ENCODE measurements around the gene RASSF10. TPM values are rescaled to one million over a fixed set of nuclear protein-coding genes. Genes with fewer than 3 reads are reported as not detected.

Gene RASSF10
- total RNA-seq, 1 experiment from 2014 or later = 2.4 TPM

DNA sequence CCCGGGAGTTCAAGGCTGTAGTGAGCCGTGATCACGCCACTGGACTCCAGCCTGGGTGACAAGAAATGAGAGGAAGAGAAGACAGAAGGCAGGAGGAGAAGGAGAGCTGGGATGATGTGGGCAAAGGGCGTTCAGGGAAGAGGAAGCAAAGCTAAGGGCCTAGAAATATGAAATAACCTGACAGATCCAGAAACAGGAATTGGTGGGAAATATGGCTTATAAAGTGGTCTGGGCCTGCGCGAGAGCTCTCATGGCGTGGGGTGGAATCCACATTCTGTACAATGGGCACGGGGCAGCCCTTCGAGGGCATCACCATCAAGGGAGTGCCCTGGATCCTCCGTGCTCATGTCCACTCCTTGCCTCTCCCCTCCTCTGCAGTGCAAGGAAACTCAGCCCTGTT lies 46.8 kb upstream of the RASSF10 start:
- Histone ChIP-seq H2BK12ac (ENCODE audit: insufficient read length, low read depth, low read length) (no peak overlapping the region), H4K20me1 (ENCODE audit: control insufficient read depth, insufficient read depth, insufficient read length) (no peaks in the 10 kb centered on the region), H3K79me1 (ENCODE audit: insufficient read depth, low read depth, low read length, poor library complexity, severe bottlenecking) (no peaks in the 10 kb centered on the region), H2BK5ac (ENCODE audit: insufficient read length, low read length) (no peak overlapping the region), H3K23ac (ENCODE audit: insufficient read length, low read depth, low read length) (no peak overlapping the region), H3K27ac (ENCODE audit: insufficient read length, low read depth, low read length) (no peak overlapping the region), H3K18ac (ENCODE audit: insufficient read length, low read depth, low read length) (no peak overlapping the region), H2AK5ac (ENCODE audit: insufficient read length, low read length) (no peak overlapping the region), H3K4me1 (ENCODE audit: insufficient read depth, low read length) (no peaks in the 10 kb centered on the region), H3K14ac (ENCODE audit: insufficient read depth, low read length) (no peak overlapping the region), H2AFZ (ENCODE audit: low read length) (no peak overlapping the region), H2BK20ac (ENCODE audit: low read depth, low read length, poor library complexity, severe bottlenecking) (no peak overlapping the region), H4K91ac (ENCODE audit: insufficient read length, low read depth, low read length) (no peak overlapping the region), H3K79me2 (ENCODE audit: insufficient read depth, low read length) (0 out of 2 replicates have a peak, but pooled peaks cover 4% of the 10 kb centered on the region), H3K23me2 (ENCODE audit: insufficient read length, low read depth, low read length, poor library complexity, severe bottlenecking) (no peaks in the 10 kb centered on the region), H3K9ac (ENCODE audit: extremely low read depth, insufficient read length, low read length) (no peak overlapping the region), H4K5ac (ENCODE audit: insufficient read length, low read depth, low read length) (no peak overlapping the region), H2BK120ac (ENCODE audit: low read depth, low read length, poor library complexity, severe bottlenecking) (no peak overlapping the region), H2BK15ac (ENCODE audit: low read depth, low read length) (no peak overlapping the region), H3K4ac (ENCODE audit: low read depth, low read length) (no peak overlapping the region), H3K27me3 (ENCODE audit: insufficient read depth, low read length) (no peaks in the 10 kb centered on the region), H3K9me3 (ENCODE audit: control insufficient read depth, low read depth, low read length) (no peaks in the 10 kb centered on the region), H3T11ph (ENCODE audit: low read length) (no peak overlapping the region), H3K4me2 (ENCODE audit: insufficient read depth, insufficient read length, low read length) (no peak overlapping the region), H3K56ac (ENCODE audit: insufficient read length, low read depth, low read length) (no peak overlapping the region), H4K8ac (replicated peaks; ENCODE audit: insufficient read length, low read depth, low read length) (no peak overlapping the region)
- Mint-ChIP-seq H3K9me3 (no peaks in the 10 kb centered on the region; a peak in 1 of 5 replicates), H3K36me3 (ENCODE audit: insufficient read depth in 1 of 3, low read depth in 3 of 3) (no peaks in the 10 kb centered on the region), H3K27ac (no peak overlapping the region), H3K4me1 (peaks cover 15 to 17% of the 10 kb centered on the region in 2 experiments), H3K4me3 (no peak overlapping the region), H3K27me3 (ENCODE audit: low read depth) (peaks cover 2% of the 10 kb centered on the region; the same call in 1 of the 2 replicates)
- DNase-seq = no peak
- TF ChIP-seq, protein P1, sequence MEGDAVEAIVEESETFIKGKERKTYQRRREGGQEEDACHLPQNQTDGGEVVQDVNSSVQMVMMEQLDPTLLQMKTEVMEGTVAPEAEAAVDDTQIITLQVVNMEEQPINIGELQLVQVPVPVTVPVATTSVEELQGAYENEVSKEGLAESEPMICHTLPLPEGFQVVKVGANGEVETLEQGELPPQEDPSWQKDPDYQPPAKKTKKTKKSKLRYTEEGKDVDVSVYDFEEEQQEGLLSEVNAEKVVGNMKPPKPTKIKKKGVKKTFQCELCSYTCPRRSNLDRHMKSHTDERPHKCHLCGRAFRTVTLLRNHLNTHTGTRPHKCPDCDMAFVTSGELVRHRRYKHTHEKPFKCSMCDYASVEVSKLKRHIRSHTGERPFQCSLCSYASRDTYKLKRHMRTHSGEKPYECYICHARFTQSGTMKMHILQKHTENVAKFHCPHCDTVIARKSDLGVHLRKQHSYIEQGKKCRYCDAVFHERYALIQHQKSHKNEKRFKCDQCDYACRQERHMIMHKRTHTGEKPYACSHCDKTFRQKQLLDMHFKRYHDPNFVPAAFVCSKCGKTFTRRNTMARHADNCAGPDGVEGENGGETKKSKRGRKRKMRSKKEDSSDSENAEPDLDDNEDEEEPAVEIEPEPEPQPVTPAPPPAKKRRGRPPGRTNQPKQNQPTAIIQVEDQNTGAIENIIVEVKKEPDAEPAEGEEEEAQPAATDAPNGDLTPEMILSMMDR (conservative IDR thresholded peaks at IDR 0.05) = no peak
- WGBS (ENCODE audit: extremely low coverage, insufficient read length, low lambda C conversion rate) = no CpG with 5 or more reads among the region's 10 CpGs

Data from H9 (cell line).